ENCODE measurements around the gene GLYR1. TPM values are rescaled to one million over a fixed set of nuclear protein-coding genes. Genes with fewer than 3 reads are reported as not detected.

Gene GLYR1
- total RNA-seq, 1 experiment from 2014 or later: 111 TPM

DNA sequence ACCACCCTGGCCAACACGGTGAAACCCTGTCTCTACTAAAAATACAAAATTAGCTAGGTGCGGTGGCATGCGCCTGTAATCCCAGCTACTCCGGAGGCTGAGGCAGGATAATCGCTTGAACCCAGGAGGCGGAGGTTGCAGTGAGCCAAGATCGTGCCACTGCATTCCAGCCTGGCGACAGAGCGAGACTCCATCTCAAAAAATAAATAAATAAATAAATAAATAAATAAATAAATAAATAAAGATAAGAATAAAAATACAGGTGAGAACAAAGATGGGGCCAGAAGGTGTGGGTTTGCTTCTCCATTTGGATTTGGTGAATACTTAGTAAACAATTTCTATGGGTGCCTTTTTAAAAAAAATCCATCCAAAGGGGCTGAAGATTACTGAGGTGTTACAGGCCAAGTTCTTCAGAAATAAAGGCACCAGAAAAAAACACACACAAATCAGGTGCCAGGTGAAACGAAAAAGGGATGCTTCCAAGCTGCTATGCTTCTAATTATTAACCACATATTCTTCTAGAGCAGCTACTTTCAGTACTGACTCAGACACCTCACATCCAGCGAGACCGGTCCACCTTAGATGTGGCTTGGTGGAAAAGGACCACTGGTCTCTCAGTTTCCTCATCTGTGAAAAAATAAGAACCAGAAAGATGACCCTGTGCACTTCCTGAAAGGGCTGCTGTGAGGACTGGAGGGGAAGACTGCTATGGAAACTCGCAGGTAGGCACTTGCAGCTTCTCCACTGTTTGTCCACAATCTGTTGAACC, 9.2 kb downstream of the GLYR1 start:
- CTCF ChIA-PET: no interaction called here
- TF ChIP-seq POLR2AphosphoS5 (IDR thresholded peaks at IDR 0.05; ENCODE audit: low read depth, low read length): no peak; the same call in 1 of the 2 replicates
- TF ChIP-seq, protein P1, sequence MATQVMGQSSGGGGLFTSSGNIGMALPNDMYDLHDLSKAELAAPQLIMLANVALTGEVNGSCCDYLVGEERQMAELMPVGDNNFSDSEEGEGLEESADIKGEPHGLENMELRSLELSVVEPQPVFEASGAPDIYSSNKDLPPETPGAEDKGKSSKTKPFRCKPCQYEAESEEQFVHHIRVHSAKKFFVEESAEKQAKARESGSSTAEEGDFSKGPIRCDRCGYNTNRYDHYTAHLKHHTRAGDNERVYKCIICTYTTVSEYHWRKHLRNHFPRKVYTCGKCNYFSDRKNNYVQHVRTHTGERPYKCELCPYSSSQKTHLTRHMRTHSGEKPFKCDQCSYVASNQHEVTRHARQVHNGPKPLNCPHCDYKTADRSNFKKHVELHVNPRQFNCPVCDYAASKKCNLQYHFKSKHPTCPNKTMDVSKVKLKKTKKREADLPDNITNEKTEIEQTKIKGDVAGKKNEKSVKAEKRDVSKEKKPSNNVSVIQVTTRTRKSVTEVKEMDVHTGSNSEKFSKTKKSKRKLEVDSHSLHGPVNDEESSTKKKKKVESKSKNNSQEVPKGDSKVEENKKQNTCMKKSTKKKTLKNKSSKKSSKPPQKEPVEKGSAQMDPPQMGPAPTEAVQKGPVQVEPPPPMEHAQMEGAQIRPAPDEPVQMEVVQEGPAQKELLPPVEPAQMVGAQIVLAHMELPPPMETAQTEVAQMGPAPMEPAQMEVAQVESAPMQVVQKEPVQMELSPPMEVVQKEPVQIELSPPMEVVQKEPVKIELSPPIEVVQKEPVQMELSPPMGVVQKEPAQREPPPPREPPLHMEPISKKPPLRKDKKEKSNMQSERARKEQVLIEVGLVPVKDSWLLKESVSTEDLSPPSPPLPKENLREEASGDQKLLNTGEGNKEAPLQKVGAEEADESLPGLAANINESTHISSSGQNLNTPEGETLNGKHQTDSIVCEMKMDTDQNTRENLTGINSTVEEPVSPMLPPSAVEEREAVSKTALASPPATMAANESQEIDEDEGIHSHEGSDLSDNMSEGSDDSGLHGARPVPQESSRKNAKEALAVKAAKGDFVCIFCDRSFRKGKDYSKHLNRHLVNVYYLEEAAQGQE (IDR thresholded peaks at IDR 0.05; ENCODE audit: insufficient read depth in 1 of 2, low read depth in 2 of 2, low read length in 1 of 2): no peak
- TF ChIP-seq SIN3A (IDR thresholded peaks at IDR 0.05; ENCODE audit: borderline replicate concordance, insufficient read depth, low read depth, low read length): no peak
- TF ChIP-seq, protein P2, sequence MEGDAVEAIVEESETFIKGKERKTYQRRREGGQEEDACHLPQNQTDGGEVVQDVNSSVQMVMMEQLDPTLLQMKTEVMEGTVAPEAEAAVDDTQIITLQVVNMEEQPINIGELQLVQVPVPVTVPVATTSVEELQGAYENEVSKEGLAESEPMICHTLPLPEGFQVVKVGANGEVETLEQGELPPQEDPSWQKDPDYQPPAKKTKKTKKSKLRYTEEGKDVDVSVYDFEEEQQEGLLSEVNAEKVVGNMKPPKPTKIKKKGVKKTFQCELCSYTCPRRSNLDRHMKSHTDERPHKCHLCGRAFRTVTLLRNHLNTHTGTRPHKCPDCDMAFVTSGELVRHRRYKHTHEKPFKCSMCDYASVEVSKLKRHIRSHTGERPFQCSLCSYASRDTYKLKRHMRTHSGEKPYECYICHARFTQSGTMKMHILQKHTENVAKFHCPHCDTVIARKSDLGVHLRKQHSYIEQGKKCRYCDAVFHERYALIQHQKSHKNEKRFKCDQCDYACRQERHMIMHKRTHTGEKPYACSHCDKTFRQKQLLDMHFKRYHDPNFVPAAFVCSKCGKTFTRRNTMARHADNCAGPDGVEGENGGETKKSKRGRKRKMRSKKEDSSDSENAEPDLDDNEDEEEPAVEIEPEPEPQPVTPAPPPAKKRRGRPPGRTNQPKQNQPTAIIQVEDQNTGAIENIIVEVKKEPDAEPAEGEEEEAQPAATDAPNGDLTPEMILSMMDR (IDR thresholded peaks at IDR 0.05): no peak
- no peak for TF ChIP-seq TCF7L2 (IDR thresholded peaks at IDR 0.05; ENCODE audit: low read depth, low read length)
- POLR2A ChIA-PET: interaction anchor here (0.7 kb wide), 1 partner anchor 119 kb away, joined by 5 read pairs; no protein-coding TSS in a partner anchor
- no peaks in the 10 kb centered on the region for H3K27me3 ChIP-seq (ENCODE audit: control insufficient read depth, insufficient read depth, low read length)
- in situ Hi-C loops (cut with HindIII; ENCODE audit: low pct_unique_long_range_greater_than_20kb, low sequenced_read_pairs): no loop called here
- no TSS peak for BruUV-seq (replicated peaks)
- H3K36me3 ChIP-seq (ENCODE audit: control insufficient read depth, insufficient read depth, low read length): peaks cover 27% of the 10 kb centered on the region
- no peak overlapping the region for H3K27ac ChIP-seq (ENCODE audit: low read length)
- DNase-seq (ENCODE audit: low read depth, low spot score) (no peak), ATAC-seq (no peak)
- intact Hi-C loops (cut with micrococcal nuclease; ENCODE audit: unreplicated experiment): no loop called here
- H3K4me3 ChIP-seq (ENCODE audit: low read depth in 2 of 2, low read length in 2 of 2): no peak overlapping the region
- no peaks in the 10 kb centered on the region for H3K9me3 ChIP-seq (ENCODE audit: control insufficient read depth, insufficient read depth, low read depth, low read length)
- no peaks in the 10 kb centered on the region for H3K4me1 ChIP-seq (ENCODE audit: control insufficient read depth, insufficient read depth, low read length)

DNA sequence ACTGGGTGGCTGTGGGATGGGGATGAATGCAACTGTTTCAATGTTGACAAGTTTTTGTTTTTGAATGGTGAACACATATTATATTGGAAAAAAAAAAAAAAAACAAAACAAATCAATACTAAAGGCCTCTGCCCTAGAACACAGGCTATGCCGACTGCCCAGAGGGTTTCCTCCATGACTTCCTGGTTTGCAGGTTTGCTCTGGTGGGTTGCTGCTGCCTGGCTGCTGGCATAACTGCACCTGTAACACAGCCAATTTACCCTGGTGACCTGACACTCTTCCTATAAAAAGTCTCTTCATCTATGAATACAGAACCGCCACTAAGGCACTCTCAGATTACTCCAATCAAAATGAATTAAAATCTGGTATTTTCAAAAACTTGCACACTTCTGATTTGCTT, 10.4 kb downstream of the GLYR1 start:
- H3K27ac ChIP-seq (ENCODE audit: low read length): no peak overlapping the region
- H3K9me3 ChIP-seq (ENCODE audit: control insufficient read depth, insufficient read depth, low read depth, low read length): no peaks in the 10 kb centered on the region
- H3K4me1 ChIP-seq (ENCODE audit: control insufficient read depth, insufficient read depth, low read length): no peaks in the 10 kb centered on the region
- intact Hi-C loops (cut with micrococcal nuclease; ENCODE audit: unreplicated experiment) (no loop called here), in situ Hi-C loops (cut with HindIII; ENCODE audit: low pct_unique_long_range_greater_than_20kb, low sequenced_read_pairs) (no loop called here)
- ATAC-seq: no peak
- H3K36me3 ChIP-seq (ENCODE audit: control insufficient read depth, insufficient read depth, low read length): peaks cover 33% of the 10 kb centered on the region
- CTCF ChIA-PET: no interaction called here
- DNase-seq (ENCODE audit: low read depth, low spot score): no peak
- TF ChIP-seq POLR2AphosphoS5 (IDR thresholded peaks at IDR 0.05; ENCODE audit: low read depth, low read length) (no peak), TCF7L2 (IDR thresholded peaks at IDR 0.05; ENCODE audit: low read depth, low read length) (no peak), SIN3A (IDR thresholded peaks at IDR 0.05; ENCODE audit: borderline replicate concordance, insufficient read depth, low read depth, low read length) (no peak)
- TF ChIP-seq, protein P1 (IDR thresholded peaks at IDR 0.05; ENCODE audit: insufficient read depth in 1 of 2, low read depth in 2 of 2, low read length in 1 of 2): no peak
- TF ChIP-seq, protein P2 (IDR thresholded peaks at IDR 0.05): no peak
- H3K27me3 ChIP-seq (ENCODE audit: control insufficient read depth, insufficient read depth, low read length): no peaks in the 10 kb centered on the region
- BruUV-seq (replicated peaks): no TSS peak
- POLR2A ChIA-PET: no interaction called here
- H3K4me3 ChIP-seq (ENCODE audit: low read depth in 2 of 2, low read length in 2 of 2): no peak overlapping the region
